ENCODE results near the gene P2RY6. TPM values are rescaled to one million over a fixed set of nuclear protein-coding genes. Genes with fewer than 3 reads are reported as not detected.
A peak's percentile ranks its signal among the peaks of the same experiment; 100 is the strongest.

The P2RY6 gene
- total and polyA plus RNA-seq, 10 of the 15 experiments (the other 5 are each of a cell fraction or from before 2014, with no cell fraction given), result 0.05 to 0.90 (median 0.22) TPM; not detected in 4

DNA sequence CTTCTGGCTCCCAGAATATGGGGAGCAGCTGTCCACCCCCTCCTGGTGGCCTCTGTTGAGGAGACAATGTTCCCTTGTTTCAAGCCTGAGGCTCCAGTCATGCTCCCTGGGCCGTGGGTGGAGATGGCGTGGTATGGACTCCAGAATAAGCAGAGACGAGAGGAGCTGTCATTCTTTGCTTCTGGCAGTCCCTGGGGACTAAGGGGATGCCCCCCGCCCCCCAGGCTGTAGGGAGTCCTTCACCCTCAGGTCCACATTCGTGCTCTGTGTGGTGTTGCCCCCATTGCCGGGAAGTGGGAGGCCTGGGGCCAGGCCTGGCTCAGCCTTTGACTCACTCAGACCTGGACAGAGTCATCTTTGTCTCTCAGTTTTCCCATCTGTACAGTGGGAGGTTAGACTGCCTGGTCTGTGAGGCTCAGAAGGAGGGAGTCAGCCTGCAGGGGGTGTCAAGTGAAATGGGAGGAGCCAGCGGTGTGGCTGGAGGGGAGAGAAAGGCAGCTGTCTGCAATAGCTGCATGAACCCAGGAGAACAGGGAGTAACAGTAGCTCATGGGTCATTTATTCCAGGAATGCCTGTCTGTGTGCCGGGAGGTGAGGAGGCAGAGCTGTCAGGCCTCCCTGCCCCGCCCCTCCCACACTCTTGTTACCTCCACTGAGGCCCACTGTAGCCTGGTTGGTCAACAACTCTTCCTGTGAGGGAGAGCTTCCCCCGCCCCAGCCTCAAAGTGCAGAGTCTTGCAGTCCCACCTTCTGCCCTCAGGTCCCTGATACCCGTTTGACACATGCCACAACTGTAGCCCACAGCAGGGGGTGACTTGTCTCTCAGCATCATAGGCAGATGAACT is 42.2 kb downstream of the P2RY6 start (continued):
- TF ChIP-seq ZBED1 (IDR thresholded peaks at IDR 0.05; ENCODE audit: borderline replicate concordance) (no peak), CEBPB (IDR thresholded peaks at IDR 0.05; ENCODE audit: borderline replicate concordance in 1 of 2, low read depth in 2 of 2, low read length in 2 of 2) (no peak), CHD2 (IDR thresholded peaks at IDR 0.05; ENCODE audit: borderline replicate concordance, low read depth, low read length) (0 out of 2 replicates have a peak, but pooled peaks have one; percentile 31), MEF2B (IDR thresholded peaks at IDR 0.05; ENCODE audit: partially characterized antibody, poor library complexity, severe bottlenecking) (peak; percentile 96), SMC3 (IDR thresholded peaks at IDR 0.05; ENCODE audit: borderline replicate concordance, low read length) (no peak), FOXK2 (IDR thresholded peaks at IDR 0.05) (no peak), IKZF2 (IDR thresholded peaks at IDR 0.05) (peak in 1 of 2 experiments; percentile 6; a peak in 2 of 4 replicates), YBX1 (IDR thresholded peaks at IDR 0.05) (no peak), SIX5 (IDR thresholded peaks at IDR 0.05; ENCODE audit: low read depth, low read length, severe bottlenecking) (no peak), RFX5 (IDR thresholded peaks at IDR 0.05; ENCODE audit: low read depth, low read length) (no peak), NFYB (IDR thresholded peaks at IDR 0.05; ENCODE audit: insufficient read depth, low read depth, low read length) (peak; percentile 54; the same call in 1 of the 2 replicates), BRCA1 (IDR thresholded peaks at IDR 0.05; ENCODE audit: low read depth, low read length) (no peak), CHD1 (IDR thresholded peaks at IDR 0.05; ENCODE audit: low read depth, low read length) (no peak), DPF2 (IDR thresholded peaks at IDR 0.05) (peak; percentile 17; the same call in 1 of the 2 replicates), SUZ12 (IDR thresholded peaks at IDR 0.05; ENCODE audit: unreplicated experiment) (no peak), RBBP5 (conservative IDR thresholded peaks at IDR 0.05) (no peak), NFIC (IDR thresholded peaks at IDR 0.05; ENCODE audit: low read depth, low read length) (no peak)
- TF ChIP-seq, protein P1, sequence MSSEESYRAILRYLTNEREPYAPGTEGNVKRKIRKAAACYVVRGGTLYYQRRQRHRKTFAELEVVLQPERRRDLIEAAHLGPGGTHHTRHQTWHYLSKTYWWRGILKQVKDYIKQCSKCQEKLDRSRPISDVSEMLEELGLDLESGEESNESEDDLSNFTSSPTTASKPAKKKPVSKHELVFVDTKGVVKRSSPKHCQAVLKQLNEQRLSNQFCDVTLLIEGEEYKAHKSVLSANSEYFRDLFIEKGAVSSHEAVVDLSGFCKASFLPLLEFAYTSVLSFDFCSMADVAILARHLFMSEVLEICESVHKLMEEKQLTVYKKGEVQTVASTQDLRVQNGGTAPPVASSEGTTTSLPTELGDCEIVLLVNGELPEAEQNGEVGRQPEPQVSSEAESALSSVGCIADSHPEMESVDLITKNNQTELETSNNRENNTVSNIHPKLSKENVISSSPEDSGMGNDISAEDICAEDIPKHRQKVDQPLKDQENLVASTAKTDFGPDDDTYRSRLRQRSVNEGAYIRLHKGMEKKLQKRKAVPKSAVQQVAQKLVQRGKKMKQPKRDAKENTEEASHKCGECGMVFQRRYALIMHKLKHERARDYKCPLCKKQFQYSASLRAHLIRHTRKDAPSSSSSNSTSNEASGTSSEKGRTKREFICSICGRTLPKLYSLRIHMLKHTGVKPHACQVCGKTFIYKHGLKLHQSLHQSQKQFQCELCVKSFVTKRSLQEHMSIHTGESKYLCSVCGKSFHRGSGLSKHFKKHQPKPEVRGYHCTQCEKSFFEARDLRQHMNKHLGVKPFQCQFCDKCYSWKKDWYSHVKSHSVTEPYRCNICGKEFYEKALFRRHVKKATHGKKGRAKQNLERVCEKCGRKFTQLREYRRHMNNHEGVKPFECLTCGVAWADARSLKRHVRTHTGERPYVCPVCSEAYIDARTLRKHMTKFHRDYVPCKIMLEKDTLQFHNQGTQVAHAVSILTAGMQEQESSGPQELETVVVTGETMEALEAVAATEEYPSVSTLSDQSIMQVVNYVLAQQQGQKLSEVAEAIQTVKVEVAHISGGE (CRISPR knock-in tag; IDR thresholded peaks at IDR 0.05), result no peak
- TF ChIP-seq, protein P2, sequence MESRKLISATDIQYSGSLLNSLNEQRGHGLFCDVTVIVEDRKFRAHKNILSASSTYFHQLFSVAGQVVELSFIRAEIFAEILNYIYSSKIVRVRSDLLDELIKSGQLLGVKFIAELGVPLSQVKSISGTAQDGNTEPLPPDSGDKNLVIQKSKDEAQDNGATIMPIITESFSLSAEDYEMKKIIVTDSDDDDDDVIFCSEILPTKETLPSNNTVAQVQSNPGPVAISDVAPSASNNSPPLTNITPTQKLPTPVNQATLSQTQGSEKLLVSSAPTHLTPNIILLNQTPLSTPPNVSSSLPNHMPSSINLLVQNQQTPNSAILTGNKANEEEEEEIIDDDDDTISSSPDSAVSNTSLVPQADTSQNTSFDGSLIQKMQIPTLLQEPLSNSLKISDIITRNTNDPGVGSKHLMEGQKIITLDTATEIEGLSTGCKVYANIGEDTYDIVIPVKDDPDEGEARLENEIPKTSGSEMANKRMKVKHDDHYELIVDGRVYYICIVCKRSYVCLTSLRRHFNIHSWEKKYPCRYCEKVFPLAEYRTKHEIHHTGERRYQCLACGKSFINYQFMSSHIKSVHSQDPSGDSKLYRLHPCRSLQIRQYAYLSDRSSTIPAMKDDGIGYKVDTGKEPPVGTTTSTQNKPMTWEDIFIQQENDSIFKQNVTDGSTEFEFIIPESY (IDR thresholded peaks at IDR 0.05), result no peak
- TF ChIP-seq, protein P3, sequence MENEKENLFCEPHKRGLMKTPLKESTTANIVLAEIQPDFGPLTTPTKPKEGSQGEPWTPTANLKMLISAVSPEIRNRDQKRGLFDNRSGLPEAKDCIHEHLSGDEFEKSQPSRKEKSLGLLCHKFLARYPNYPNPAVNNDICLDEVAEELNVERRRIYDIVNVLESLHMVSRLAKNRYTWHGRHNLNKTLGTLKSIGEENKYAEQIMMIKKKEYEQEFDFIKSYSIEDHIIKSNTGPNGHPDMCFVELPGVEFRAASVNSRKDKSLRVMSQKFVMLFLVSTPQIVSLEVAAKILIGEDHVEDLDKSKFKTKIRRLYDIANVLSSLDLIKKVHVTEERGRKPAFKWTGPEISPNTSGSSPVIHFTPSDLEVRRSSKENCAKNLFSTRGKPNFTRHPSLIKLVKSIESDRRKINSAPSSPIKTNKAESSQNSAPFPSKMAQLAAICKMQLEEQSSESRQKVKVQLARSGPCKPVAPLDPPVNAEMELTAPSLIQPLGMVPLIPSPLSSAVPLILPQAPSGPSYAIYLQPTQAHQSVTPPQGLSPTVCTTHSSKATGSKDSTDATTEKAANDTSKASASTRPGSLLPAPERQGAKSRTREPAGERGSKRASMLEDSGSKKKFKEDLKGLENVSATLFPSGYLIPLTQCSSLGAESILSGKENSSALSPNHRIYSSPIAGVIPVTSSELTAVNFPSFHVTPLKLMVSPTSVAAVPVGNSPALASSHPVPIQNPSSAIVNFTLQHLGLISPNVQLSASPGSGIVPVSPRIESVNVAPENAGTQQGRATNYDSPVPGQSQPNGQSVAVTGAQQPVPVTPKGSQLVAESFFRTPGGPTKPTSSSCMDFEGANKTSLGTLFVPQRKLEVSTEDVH (IDR thresholded peaks at IDR 0.05; ENCODE audit: low read depth, partially characterized antibody), result no peak
